ENCODE results near the gene SLC1A4.

SLC1A4 gene

GRCh38 chr2:65039640-65040039 lies 50.4 kb downstream of the SLC1A4 start:
- no peak overlapping the region for H3K4me3 ChIP-seq
- H3K27ac ChIP-seq = no peak overlapping the region

GRCh38 chr2:65040400-65041261 lies 51.4 kb downstream of the SLC1A4 start:
- DNase-seq (ENCODE audit: low read depth, low spot score) = no peak
- Histone ChIP-seq H3K4me3 (peak overlapping the region; percentile 41; the same call in 1 of the 2 replicates), H3K9ac (ENCODE audit: insufficient read length) (no peak overlapping the region)

More at GRCh38 chr2:65039640-65040039, 50.4 kb downstream of the SLC1A4 start:
- no peak for TF ChIP-seq FOXP2 (optimal IDR thresholded peaks at IDR 0.05; ENCODE audit: control extremely low read depth, extremely low read length, insufficient read depth)
- no peak for TF ChIP-seq EZH2 (IDR thresholded peaks at IDR 0.05)
- TF ChIP-seq POLR2AphosphoS5 (IDR thresholded peaks at IDR 0.05; ENCODE audit: borderline replicate concordance, low read depth, low read length) = no peak
- no peaks in the 10 kb centered on the region for H3K9me3 ChIP-seq (ENCODE audit: low read depth, low read length)
- H3K36me3 ChIP-seq (ENCODE audit: insufficient read depth, low read length) = no peaks in the 10 kb centered on the region
- no peak overlapping the region for H3K9ac ChIP-seq (ENCODE audit: insufficient read length)
- DNase-seq (ENCODE audit: low read depth, low spot score) = no peak

GRCh38 chr2:65043001-65043400 lies 53.8 kb downstream of the SLC1A4 start:
- Histone ChIP-seq H3K36me3 (ENCODE audit: insufficient read depth, low read length) (no peaks in the 10 kb centered on the region), H3K4me3 (no peak overlapping the region)
- no peak for DNase-seq (ENCODE audit: low read depth, low spot score)

More at GRCh38 chr2:65040400-65041261, 51.4 kb downstream of the SLC1A4 start:
- no peaks in the 10 kb centered on the region for H3K36me3 ChIP-seq (ENCODE audit: insufficient read depth, low read length)
- no peak overlapping the region for H3K27ac ChIP-seq
- H3K9me3 ChIP-seq (ENCODE audit: low read depth, low read length) = no peaks in the 10 kb centered on the region
- TF ChIP-seq POLR2AphosphoS5 (IDR thresholded peaks at IDR 0.05; ENCODE audit: borderline replicate concordance, low read depth, low read length) = no peak
- TF ChIP-seq EZH2 (IDR thresholded peaks at IDR 0.05) = no peak
- TF ChIP-seq FOXP2 (optimal IDR thresholded peaks at IDR 0.05; ENCODE audit: control extremely low read depth, extremely low read length, insufficient read depth) = peak; percentile 50

GRCh38 chr2:65044097-65044735 lies 55.0 kb downstream of the SLC1A4 start:
- no peak overlapping the region for H3K27ac ChIP-seq
- H3K36me3 ChIP-seq (ENCODE audit: insufficient read depth, low read length) = no peaks in the 10 kb centered on the region
- no peak overlapping the region for H3K4me3 ChIP-seq
- TF ChIP-seq FOXP2 (optimal IDR thresholded peaks at IDR 0.05; ENCODE audit: control extremely low read depth, extremely low read length, insufficient read depth) (no peak), EZH2 (IDR thresholded peaks at IDR 0.05) (no peak), POLR2AphosphoS5 (IDR thresholded peaks at IDR 0.05; ENCODE audit: borderline replicate concordance, low read depth, low read length) (no peak)
- no peak for DNase-seq (ENCODE audit: low read depth, low spot score)
- no peak overlapping the region for H3K9ac ChIP-seq (ENCODE audit: insufficient read length)
- no peaks in the 10 kb centered on the region for H3K9me3 ChIP-seq (ENCODE audit: low read depth, low read length)

More at GRCh38 chr2:65043001-65043400, 53.8 kb downstream of the SLC1A4 start:
- no peak for TF ChIP-seq POLR2AphosphoS5 (IDR thresholded peaks at IDR 0.05; ENCODE audit: borderline replicate concordance, low read depth, low read length)
- no peak for TF ChIP-seq FOXP2 (optimal IDR thresholded peaks at IDR 0.05; ENCODE audit: control extremely low read depth, extremely low read length, insufficient read depth)
- TF ChIP-seq EZH2 (IDR thresholded peaks at IDR 0.05) = no peak
- no peak overlapping the region for H3K9ac ChIP-seq (ENCODE audit: insufficient read length)
- H3K27ac ChIP-seq = no peak overlapping the region
- H3K9me3 ChIP-seq (ENCODE audit: low read depth, low read length) = no peaks in the 10 kb centered on the region

GRCh38 chr2:65045651-65046050 lies 56.5 kb downstream of the SLC1A4 start:
- no peaks in the 10 kb centered on the region for H3K9me3 ChIP-seq (ENCODE audit: low read depth, low read length)
- DNase-seq (ENCODE audit: low read depth, low spot score) = no peak
- TF ChIP-seq EZH2 (IDR thresholded peaks at IDR 0.05) (no peak), FOXP2 (optimal IDR thresholded peaks at IDR 0.05; ENCODE audit: control extremely low read depth, extremely low read length, insufficient read depth) (no peak), POLR2AphosphoS5 (IDR thresholded peaks at IDR 0.05; ENCODE audit: borderline replicate concordance, low read depth, low read length) (no peak)
- no peaks in the 10 kb centered on the region for H3K36me3 ChIP-seq (ENCODE audit: insufficient read depth, low read length)
- H3K9ac ChIP-seq (ENCODE audit: insufficient read length) = no peak overlapping the region
- H3K27ac ChIP-seq = no peak overlapping the region
- no peak overlapping the region for H3K4me3 ChIP-seq

- TF ChIP-seq FOXP2 (optimal IDR thresholded peaks at IDR 0.05; ENCODE audit: control extremely low read depth, extremely low read length, insufficient read depth) (no peak), EZH2 (IDR thresholded peaks at IDR 0.05) (no peak), POLR2AphosphoS5 (IDR thresholded peaks at IDR 0.05; ENCODE audit: borderline replicate concordance, low read depth, low read length) (no peak)
- H3K9me3 ChIP-seq (ENCODE audit: low read depth, low read length) = no peaks in the 10 kb centered on the region
- no peak overlapping the region for H3K4me3 ChIP-seq
- H3K9ac ChIP-seq (ENCODE audit: insufficient read length) = no peak overlapping the region
- no peak overlapping the region for H3K27ac ChIP-seq
- no peaks in the 10 kb centered on the region for H3K36me3 ChIP-seq (ENCODE audit: insufficient read depth, low read length)
- no peak for DNase-seq (ENCODE audit: low read depth, low spot score)
Measured at GRCh38 chr2:65046633-65047407, 57.6 kb downstream of the SLC1A4 start.

GRCh38 chr2:65049010-65049639 lies 59.9 kb downstream of the SLC1A4 start:
- Histone ChIP-seq H3K27ac (no peak overlapping the region), H3K9me3 (ENCODE audit: low read depth, low read length) (no peaks in the 10 kb centered on the region), H3K36me3 (ENCODE audit: insufficient read depth, low read length) (no peaks in the 10 kb centered on the region), H3K9ac (ENCODE audit: insufficient read length) (no peak overlapping the region), H3K4me3 (no peak overlapping the region)
- no peak for TF ChIP-seq FOXP2 (optimal IDR thresholded peaks at IDR 0.05; ENCODE audit: control extremely low read depth, extremely low read length, insufficient read depth)
- DNase-seq (ENCODE audit: low read depth, low spot score) = no peak

All from SK-N-MC (cell line).